ENCODE data around the gene SZT2. TPM values are rescaled to one million over a fixed set of nuclear protein-coding genes. Genes with fewer than 3 reads are reported as not detected.

The SZT2 gene
- total RNA-seq, 4 donors from 2014 or later: 26.4 to 61.9 (median 36.7) TPM

- DNase-seq (ENCODE audit: low spot score) (peak; percentile 49), ATAC-seq (ENCODE audit: low FRiP score) (peak; percentile 94)
Measured at GRCh38 chr1:43348809-43349593, 40.7 kb upstream of the SZT2 start.

GRCh38 chr1:43349594-43350306 lies 39.9 kb upstream of the SZT2 start:
- DNase-seq (ENCODE audit: low spot score) (no peak), ATAC-seq (ENCODE audit: low FRiP score) (no peak)
- TF ChIP-seq CTCF (IDR thresholded peaks at IDR 0.05): no peak

More at GRCh38 chr1:43348809-43349593, 40.7 kb upstream of the SZT2 start:
- no peak for TF ChIP-seq CTCF (IDR thresholded peaks at IDR 0.05)

GRCh38 chr1:43350976-43351375 lies 38.7 kb upstream of the SZT2 start:
- ATAC-seq (ENCODE audit: low FRiP score): no peak
- DNase-seq (ENCODE audit: low spot score): no peak
- no peak for TF ChIP-seq CTCF (IDR thresholded peaks at IDR 0.05)

GRCh38 chr1:43351421-43352350 lies 38.0 kb upstream of the SZT2 start:
- ATAC-seq (ENCODE audit: low FRiP score) (no peak), DNase-seq (ENCODE audit: low spot score) (no peak)
- no peak for TF ChIP-seq CTCF (IDR thresholded peaks at IDR 0.05)

- ATAC-seq (ENCODE audit: low FRiP score) (no peak), DNase-seq (ENCODE audit: low spot score) (no peak)
- no peak for TF ChIP-seq CTCF (IDR thresholded peaks at IDR 0.05)
Measured at GRCh38 chr1:43352351-43352705, 37.4 kb upstream of the SZT2 start.

GRCh38 chr1:43352881-43353280 lies 36.8 kb upstream of the SZT2 start:
- TF ChIP-seq CTCF (IDR thresholded peaks at IDR 0.05): no peak
- DNase-seq (ENCODE audit: low spot score) (no peak), ATAC-seq (ENCODE audit: low FRiP score) (no peak)
